Retina (tissue), 1 donor: ENCODE data around the gene TTC23.
A peak's percentile ranks its signal among the peaks of the same experiment; 100 is the strongest.

Experiments
- DNase-seq: peaks from one replicate; pipeline ENCODE4 v3.0.0-alpha.2; 2016

The TTC23 gene

GRCh38 chr15:99249270-99249841 lies at the start of gene TTC23:
Gene TTC23, minus strand, starts transcription at chr15:99249581. Its CDS starts 20,869 bp downstream, at chr15:99228712.
- peak; percentile 56 for DNase-seq

GRCh38 chr15:99296386-99296785 lies 47.0 kb upstream of the TTC23 start:
- no peak for DNase-seq

GRCh38 chr15:99295840-99296239 lies 46.5 kb upstream of the TTC23 start:
- DNase-seq: no peak

GRCh38 chr15:99291643-99292042 lies 42.3 kb upstream of the TTC23 start:
- no peak for DNase-seq

GRCh38 chr15:99283717-99284116 lies 34.3 kb upstream of the TTC23 start:
- DNase-seq: no peak

- no peak for DNase-seq
Measured at GRCh38 chr15:99282586-99282985, 33.2 kb upstream of the TTC23 start.

- DNase-seq: no peak
Measured at GRCh38 chr15:99282121-99282520, 32.7 kb upstream of the TTC23 start.

GRCh38 chr15:99279827-99280226 lies 30.4 kb upstream of the TTC23 start:
- DNase-seq: no peak

- no peak for DNase-seq
Measured at GRCh38 chr15:99279290-99279689, 29.9 kb upstream of the TTC23 start.

- DNase-seq: no peak
Measured at GRCh38 chr15:99275525-99276128, 26.2 kb upstream of the TTC23 start.

- DNase-seq: no peak
Measured at GRCh38 chr15:99275061-99275460, 25.7 kb upstream of the TTC23 start.

- no peak for DNase-seq
Measured at GRCh38 chr15:99273801-99274200, 24.4 kb upstream of the TTC23 start.

- no peak for DNase-seq
Measured at GRCh38 chr15:99268431-99268830, 19.1 kb upstream of the TTC23 start.

- DNase-seq: no peak
Measured at GRCh38 chr15:99267957-99268356, 18.6 kb upstream of the TTC23 start.

- DNase-seq: no peak
Measured at GRCh38 chr15:99265541-99266070, 16.2 kb upstream of the TTC23 start.

GRCh38 chr15:99264125-99264524 lies 14.7 kb upstream of the TTC23 start:
- no peak for DNase-seq

GRCh38 chr15:99257107-99257750 lies 7.8 kb upstream of the TTC23 start:
- DNase-seq: no peak

GRCh38 chr15:99253381-99254090 lies 4.2 kb upstream of the TTC23 start:
- no peak for DNase-seq

GRCh38 chr15:99252326-99252725 lies 2.9 kb upstream of the TTC23 start:
- DNase-seq: no peak

GRCh38 chr15:99250857-99251841 lies 1.8 kb upstream of the TTC23 start, which contains the start of gene LRRC28:
Gene LRRC28, plus strand, starts transcription at chr15:99251481. Its CDS starts 4,477 bp downstream, at chr15:99255958.
- DNase-seq: peak; percentile 98

GRCh38 chr15:99250494-99250856 lies 1.1 kb upstream of the TTC23 start:
- no peak for DNase-seq

- DNase-seq: no peak
Measured at GRCh38 chr15:99250001-99250400, 620 bp upstream of the TTC23 start.
